ENCODE measurements around the gene EHD3. TPM values are rescaled to one million over a fixed set of nuclear protein-coding genes. Genes with fewer than 3 reads are reported as not detected.
"Not testable (repeated sequence)": the region's sequence is repeated elsewhere in the genome, so short reads cannot be mapped to it uniquely, and the experiment has no call there.

EHD3 gene
- total RNA-seq, 2 experiments from 2014 or later: 1.5 to 1.6 TPM

GRCh38 chr2:31283193-31283919, 49.4 kb downstream of the EHD3 start:
- DNase-seq; H3K9me3 Mint-ChIP-seq; H3K27ac Mint-ChIP-seq; H3K36me3 Mint-ChIP-seq; H3K4me1 Mint-ChIP-seq; ATAC-seq (ENCODE audit: low read depth); H3K27me3 Mint-ChIP-seq; POLR2A ChIA-PET; H3K4me3 Mint-ChIP-seq: not testable (repeated sequence)

- POLR2A ChIA-PET: no interaction called here
- Mint-ChIP-seq H3K4me1 (peaks cover 1% of the 10 kb centered on the region), H3K4me3 (no peak overlapping the region), H3K27me3 (peaks cover 3% of the 10 kb centered on the region), H3K36me3 (no peaks in the 10 kb centered on the region), H3K27ac (no peak overlapping the region), H3K9me3 (peaks cover 2% of the 10 kb centered on the region)
- DNase-seq: no peak
- no peak for ATAC-seq (ENCODE audit: low read depth)
Measured at GRCh38 chr2:31284107-31284506, 50.2 kb downstream of the EHD3 start.

GRCh38 chr2:31286230-31286629, 52.3 kb downstream of the EHD3 start:
- H3K4me1 Mint-ChIP-seq: peaks cover 1% of the 10 kb centered on the region
- no peak overlapping the region for H3K27ac Mint-ChIP-seq
- ATAC-seq (ENCODE audit: low read depth) (no peak), DNase-seq (no peak)
- no peaks in the 10 kb centered on the region for H3K27me3 Mint-ChIP-seq
- POLR2A ChIA-PET: no interaction called here
- no peak overlapping the region for H3K4me3 Mint-ChIP-seq
- H3K36me3 Mint-ChIP-seq: no peaks in the 10 kb centered on the region
- peaks cover 2% of the 10 kb centered on the region for H3K9me3 Mint-ChIP-seq

GRCh38 chr2:31286961-31287550, 53.1 kb downstream of the EHD3 start:
- ATAC-seq (ENCODE audit: low read depth) (no peak), DNase-seq (no peak)
- Mint-ChIP-seq H3K4me1 (peaks cover 1% of the 10 kb centered on the region), H3K9me3 (peaks cover 2% of the 10 kb centered on the region), H3K4me3 (no peak overlapping the region), H3K36me3 (no peaks in the 10 kb centered on the region), H3K27me3 (no peaks in the 10 kb centered on the region), H3K27ac (no peak overlapping the region)
- POLR2A ChIA-PET: no interaction called here

GRCh38 chr2:31287654-31288053, 53.7 kb downstream of the EHD3 start:
- no peak for DNase-seq
- no peak overlapping the region for H3K4me3 Mint-ChIP-seq
- no peaks in the 10 kb centered on the region for H3K36me3 Mint-ChIP-seq
- H3K4me1 Mint-ChIP-seq: peaks cover 1% of the 10 kb centered on the region
- POLR2A ChIA-PET: no interaction called here
- peaks cover 2% of the 10 kb centered on the region for H3K9me3 Mint-ChIP-seq
- H3K27ac Mint-ChIP-seq: no peak overlapping the region
- peaks cover 2% of the 10 kb centered on the region for H3K27me3 Mint-ChIP-seq
- ATAC-seq (ENCODE audit: low read depth): no peak

GRCh38 chr2:31294196-31294595, 60.2 kb downstream of the EHD3 start:
- DNase-seq (no peak), ATAC-seq (ENCODE audit: low read depth) (no peak)
- Mint-ChIP-seq H3K9me3 (no peaks in the 10 kb centered on the region), H3K27me3 (peaks cover 8% of the 10 kb centered on the region), H3K27ac (no peak overlapping the region), H3K36me3 (no peaks in the 10 kb centered on the region), H3K4me3 (no peak overlapping the region), H3K4me1 (no peaks in the 10 kb centered on the region)
- POLR2A ChIA-PET: no interaction called here

GRCh38 chr2:31296641-31297287, 62.8 kb downstream of the EHD3 start:
- Mint-ChIP-seq H3K27ac (no peak overlapping the region), H3K27me3 (peaks cover 12% of the 10 kb centered on the region), H3K36me3 (no peaks in the 10 kb centered on the region), H3K4me3 (no peak overlapping the region), H3K4me1 (no peaks in the 10 kb centered on the region), H3K9me3 (no peaks in the 10 kb centered on the region)
- ATAC-seq (ENCODE audit: low read depth) (no peak), DNase-seq (no peak)
- POLR2A ChIA-PET: no interaction called here

GRCh38 chr2:31297751-31298150, 63.8 kb downstream of the EHD3 start:
- DNase-seq (no peak), ATAC-seq (ENCODE audit: low read depth) (no peak)
- POLR2A ChIA-PET: no interaction called here

GRCh38 chr2:31299547-31299946, 65.6 kb downstream of the EHD3 start:
- ATAC-seq (ENCODE audit: low read depth): no peak
- no peak overlapping the region for H3K27ac Mint-ChIP-seq
- peaks cover 11% of the 10 kb centered on the region for H3K27me3 Mint-ChIP-seq
- DNase-seq: no peak
- no peak overlapping the region for H3K4me3 Mint-ChIP-seq
- H3K4me1 Mint-ChIP-seq: no peaks in the 10 kb centered on the region
- POLR2A ChIA-PET: no interaction called here
- no peaks in the 10 kb centered on the region for H3K9me3 Mint-ChIP-seq
- H3K36me3 Mint-ChIP-seq: no peaks in the 10 kb centered on the region

More at GRCh38 chr2:31297751-31298150, 63.8 kb downstream of the EHD3 start:
- Mint-ChIP-seq H3K27ac (no peak overlapping the region), H3K4me3 (no peak overlapping the region), H3K27me3 (peaks cover 11% of the 10 kb centered on the region), H3K36me3 (no peaks in the 10 kb centered on the region), H3K9me3 (no peaks in the 10 kb centered on the region), H3K4me1 (no peaks in the 10 kb centered on the region)

GRCh38 chr2:31300309-31300708, 66.4 kb downstream of the EHD3 start:
- H3K4me1 Mint-ChIP-seq: no peaks in the 10 kb centered on the region
- no peak for DNase-seq

GRCh38 chr2:31302940-31303563, 69.1 kb downstream of the EHD3 start:
- no peak for ATAC-seq (ENCODE audit: low read depth)
- Mint-ChIP-seq H3K9me3 (no peaks in the 10 kb centered on the region), H3K4me3 (no peak overlapping the region), H3K27ac (no peak overlapping the region), H3K27me3 (peaks cover 20% of the 10 kb centered on the region), H3K4me1 (no peaks in the 10 kb centered on the region), H3K36me3 (no peaks in the 10 kb centered on the region)
- DNase-seq: no peak
- POLR2A ChIA-PET: no interaction called here

More at GRCh38 chr2:31300309-31300708, 66.4 kb downstream of the EHD3 start:
- H3K27ac Mint-ChIP-seq: no peak overlapping the region
- H3K4me3 Mint-ChIP-seq: no peak overlapping the region
- POLR2A ChIA-PET: no interaction called here
- H3K36me3 Mint-ChIP-seq: no peaks in the 10 kb centered on the region
- ATAC-seq (ENCODE audit: low read depth): no peak
- H3K27me3 Mint-ChIP-seq: peaks cover 13% of the 10 kb centered on the region
- no peaks in the 10 kb centered on the region for H3K9me3 Mint-ChIP-seq

- H3K36me3 Mint-ChIP-seq: peaks cover 2% of the 10 kb centered on the region
- no peak overlapping the region for H3K27ac Mint-ChIP-seq
- H3K27me3 Mint-ChIP-seq: peaks cover 30% of the 10 kb centered on the region
- no peaks in the 10 kb centered on the region for H3K4me1 Mint-ChIP-seq
- ATAC-seq (ENCODE audit: low read depth) (no peak), DNase-seq (no peak)
- no peaks in the 10 kb centered on the region for H3K9me3 Mint-ChIP-seq
- POLR2A ChIA-PET: no interaction called here
- no peak overlapping the region for H3K4me3 Mint-ChIP-seq
Measured at GRCh38 chr2:31304816-31305215, 70.9 kb downstream of the EHD3 start.

- DNase-seq (no peak), ATAC-seq (ENCODE audit: low read depth) (no peak)
- H3K4me1 Mint-ChIP-seq: peaks cover 4% of the 10 kb centered on the region
- H3K36me3 Mint-ChIP-seq: peaks cover 2% of the 10 kb centered on the region
- H3K27ac Mint-ChIP-seq: no peak overlapping the region
- no peaks in the 10 kb centered on the region for H3K9me3 Mint-ChIP-seq
- H3K27me3 Mint-ChIP-seq: peaks cover 17% of the 10 kb centered on the region
- H3K4me3 Mint-ChIP-seq: no peak overlapping the region
- POLR2A ChIA-PET: no interaction called here
Measured at GRCh38 chr2:31312898-31313297, 78.9 kb downstream of the EHD3 start.

GRCh38 chr2:31314761-31315160, 80.8 kb downstream of the EHD3 start:
- H3K4me1 Mint-ChIP-seq: peaks cover 21% of the 10 kb centered on the region
- H3K36me3 Mint-ChIP-seq: no peaks in the 10 kb centered on the region
- POLR2A ChIA-PET: no interaction called here
- no peaks in the 10 kb centered on the region for H3K9me3 Mint-ChIP-seq
- no peak for DNase-seq
- H3K27ac Mint-ChIP-seq: no peak overlapping the region
- ATAC-seq (ENCODE audit: low read depth): no peak
- H3K4me3 Mint-ChIP-seq: no peak overlapping the region
- H3K27me3 Mint-ChIP-seq: peaks cover 7% of the 10 kb centered on the region
